ENCODE results near the gene FMN2. TPM values are rescaled to one million over a fixed set of nuclear protein-coding genes. Genes with fewer than 3 reads are reported as not detected.

The FMN2 gene
- total RNA-seq, 2 experiments from 2014 or later: not detected

GRCh38 chr1:240098534-240098933 lies 6.9 kb downstream of the FMN2 start:
- POLR2A ChIA-PET: no interaction called here
- intact Hi-C loops (cut with DNase I, micrococcal nuclease): no loop called here
- Mint-ChIP-seq H3K36me3 (ENCODE audit: low read depth) (no peaks in the 10 kb centered on the region), H3K27me3 (peaks cover 31% of the 10 kb centered on the region), H3K9me3 (peaks cover 3% of the 10 kb centered on the region), H3K4me1 (ENCODE audit: low read depth) (no peaks in the 10 kb centered on the region), H3K27ac (no peak overlapping the region), H3K4me3 (no peak overlapping the region)
- Histone ChIP-seq H3K9me3 (ENCODE audit: control insufficient read depth in 1 of 2, insufficient read depth in 1 of 2, low read length in 2 of 2) (peaks cover 0 to 2% of the 10 kb centered on the region in 2 experiments), H3K4me1 (ENCODE audit: insufficient read depth, low read length) (no peaks in the 10 kb centered on the region), H3K4me3 (ENCODE audit: low read length) (no peak overlapping the region), H3K36me3 (ENCODE audit: insufficient read depth, low read length) (no peaks in the 10 kb centered on the region), H3K27me3 (ENCODE audit: control insufficient read depth in 1 of 2, insufficient read depth in 2 of 2, low read length in 2 of 2) (peaks cover 10 to 14% of the 10 kb centered on the region in 2 experiments), H3K27ac (ENCODE audit: low read depth in 1 of 2, low read length in 2 of 2) (no peak overlapping the region)
- CTCF ChIA-PET: no interaction called here
- DNase-seq (no peak), ATAC-seq (ENCODE audit: poor library complexity) (no peak)
- no peak for TF ChIP-seq CTCF (IDR thresholded peaks at IDR 0.05)

- intact Hi-C loops (cut with DNase I, micrococcal nuclease): no loop called here
- TF ChIP-seq CTCF (IDR thresholded peaks at IDR 0.05): no peak
- no peaks in the 10 kb centered on the region for H3K4me1 Mint-ChIP-seq (ENCODE audit: low read depth)
- DNase-seq: no peak
- no peak overlapping the region for H3K4me3 ChIP-seq (ENCODE audit: low read length)
- H3K4me3 Mint-ChIP-seq: no peak overlapping the region
- no peak overlapping the region for H3K27ac Mint-ChIP-seq
- H3K27ac ChIP-seq (ENCODE audit: low read depth in 1 of 2, low read length in 2 of 2): no peak overlapping the region
- ChIA-PET POLR2A (no interaction called here), CTCF (no interaction called here)
- peaks cover 25% of the 10 kb centered on the region for H3K27me3 Mint-ChIP-seq
- no peaks in the 10 kb centered on the region for H3K4me1 ChIP-seq (ENCODE audit: insufficient read depth, low read length)
- peaks cover 2 to 6% of the 10 kb centered on the region in 2 experiments for H3K27me3 ChIP-seq (ENCODE audit: control insufficient read depth in 1 of 2, insufficient read depth in 2 of 2, low read length in 2 of 2)
- peaks cover 0 to 4% of the 10 kb centered on the region in 2 experiments for H3K9me3 ChIP-seq (ENCODE audit: control insufficient read depth in 1 of 2, insufficient read depth in 1 of 2, low read length in 2 of 2)
- H3K36me3 ChIP-seq (ENCODE audit: insufficient read depth, low read length): no peaks in the 10 kb centered on the region
- peaks cover 3% of the 10 kb centered on the region for H3K9me3 Mint-ChIP-seq
- ATAC-seq (ENCODE audit: poor library complexity): no peak
- no peaks in the 10 kb centered on the region for H3K36me3 Mint-ChIP-seq (ENCODE audit: low read depth)
These were observed 7.6 kb downstream of the FMN2 start for GRCh38 chr1:240099329-240099728.

GRCh38 chr1:240099748-240100147 lies 8.1 kb downstream of the FMN2 start:
- Mint-ChIP-seq H3K36me3 (ENCODE audit: low read depth) (no peaks in the 10 kb centered on the region), H3K27ac (no peak overlapping the region), H3K4me3 (no peak overlapping the region), H3K27me3 (peaks cover 25% of the 10 kb centered on the region), H3K9me3 (peaks cover 3% of the 10 kb centered on the region), H3K4me1 (ENCODE audit: low read depth) (no peaks in the 10 kb centered on the region)
- no peak overlapping the region for H3K4me3 ChIP-seq (ENCODE audit: low read length)
- no peak for ATAC-seq (ENCODE audit: poor library complexity)
- DNase-seq: no peak
- no peak for TF ChIP-seq CTCF (IDR thresholded peaks at IDR 0.05)
- H3K36me3 ChIP-seq (ENCODE audit: insufficient read depth, low read length): no peaks in the 10 kb centered on the region
- H3K27ac ChIP-seq (ENCODE audit: low read depth in 1 of 2, low read length in 2 of 2): no peak overlapping the region
- intact Hi-C loops (cut with DNase I, micrococcal nuclease): no loop called here
- ChIA-PET CTCF (no interaction called here), POLR2A (no interaction called here)
- H3K4me1 ChIP-seq (ENCODE audit: insufficient read depth, low read length): no peaks in the 10 kb centered on the region
- peaks cover 0 to 6% of the 10 kb centered on the region in 2 experiments for H3K27me3 ChIP-seq (ENCODE audit: control insufficient read depth in 1 of 2, insufficient read depth in 2 of 2, low read length in 2 of 2)
- H3K9me3 ChIP-seq (ENCODE audit: control insufficient read depth in 1 of 2, insufficient read depth in 1 of 2, low read length in 2 of 2): peaks cover 0 to 4% of the 10 kb centered on the region in 2 experiments
